ENCODE results near the gene CCDC30.

Gene CCDC30

GRCh38 chr1:42698081-42698813 is 235.2 kb downstream of the CCDC30 start:
- no peak for TF ChIP-seq MYC (IDR thresholded peaks at IDR 0.05; ENCODE audit: low read depth, low read length)
- TF ChIP-seq CTCF (IDR thresholded peaks at IDR 0.05; ENCODE audit: low read depth, low read length): no peak
- TF ChIP-seq POLR2A (IDR thresholded peaks at IDR 0.05; ENCODE audit: extremely low read depth, insufficient read length): no peak
- no peak for TF ChIP-seq MAX (IDR thresholded peaks at IDR 0.05; ENCODE audit: low read depth, low read length)
- DNase-seq (ENCODE audit: low read depth): no peak
- H3K4me3 ChIP-seq (ENCODE audit: low read depth, low read length): no peak overlapping the region

- no peak overlapping the region for H3K4me3 ChIP-seq (ENCODE audit: low read depth, low read length)
- no peak for DNase-seq (ENCODE audit: low read depth)
- TF ChIP-seq POLR2A (IDR thresholded peaks at IDR 0.05; ENCODE audit: extremely low read depth, insufficient read length) (no peak), MYC (IDR thresholded peaks at IDR 0.05; ENCODE audit: low read depth, low read length) (no peak), CTCF (IDR thresholded peaks at IDR 0.05; ENCODE audit: low read depth, low read length) (no peak), MAX (IDR thresholded peaks at IDR 0.05; ENCODE audit: low read depth, low read length) (no peak)
These were observed 236.9 kb downstream of the CCDC30 start for GRCh38 chr1:42700006-42700405.

- H3K4me3 ChIP-seq (ENCODE audit: low read depth, low read length): no peak overlapping the region
- DNase-seq (ENCODE audit: low read depth): no peak
- TF ChIP-seq POLR2A (IDR thresholded peaks at IDR 0.05; ENCODE audit: extremely low read depth, insufficient read length): no peak
- no peak for TF ChIP-seq MYC (IDR thresholded peaks at IDR 0.05; ENCODE audit: low read depth, low read length)
- TF ChIP-seq MAX (IDR thresholded peaks at IDR 0.05; ENCODE audit: low read depth, low read length): no peak
- TF ChIP-seq CTCF (IDR thresholded peaks at IDR 0.05; ENCODE audit: low read depth, low read length): no peak
These were observed 240.9 kb downstream of the CCDC30 start for GRCh38 chr1:42703888-42704464.
